ENCODE results near the gene PNLIPRP2. TPM values are rescaled to one million over a fixed set of nuclear protein-coding genes. Genes with fewer than 3 reads are reported as not detected.

The PNLIPRP2 gene
- total RNA-seq, 1 experiment from 2014 or later: not detected

- no peak for DNase-seq
- Histone ChIP-seq H3K4me3 (no peak overlapping the region), H3K4me1 (no peaks in the 10 kb centered on the region), H3K9me3 (replicated peaks) (no peaks in the 10 kb centered on the region), H3K36me3 (no peaks in the 10 kb centered on the region), H3K27ac (no peak overlapping the region), H3K27me3 (no peaks in the 10 kb centered on the region)
Observed at GRCh38 chr10:116629340-116629739, 8.6 kb downstream of the PNLIPRP2 start.

GRCh38 chr10:116630020-116630419, 9.3 kb downstream of the PNLIPRP2 start:
- H3K27me3 ChIP-seq: no peaks in the 10 kb centered on the region
- H3K9me3 ChIP-seq (replicated peaks): no peaks in the 10 kb centered on the region
- H3K4me3 ChIP-seq: no peak overlapping the region
- no peak overlapping the region for H3K27ac ChIP-seq
- no peaks in the 10 kb centered on the region for H3K36me3 ChIP-seq
- DNase-seq: no peak
- no peaks in the 10 kb centered on the region for H3K4me1 ChIP-seq

- H3K4me1 ChIP-seq: no peaks in the 10 kb centered on the region
- DNase-seq: no peak
- H3K36me3 ChIP-seq: no peaks in the 10 kb centered on the region
- H3K27me3 ChIP-seq: no peaks in the 10 kb centered on the region
- no peak overlapping the region for H3K27ac ChIP-seq
- H3K9me3 ChIP-seq (replicated peaks): no peaks in the 10 kb centered on the region
- no peak overlapping the region for H3K4me3 ChIP-seq
Observed at GRCh38 chr10:116631871-116632295, 11.1 kb downstream of the PNLIPRP2 start.

GRCh38 chr10:116632596-116633215, 12.0 kb downstream of the PNLIPRP2 start:
- Histone ChIP-seq H3K4me1 (no peaks in the 10 kb centered on the region), H3K9me3 (replicated peaks) (no peaks in the 10 kb centered on the region), H3K4me3 (no peak overlapping the region), H3K36me3 (no peaks in the 10 kb centered on the region), H3K27ac (no peak overlapping the region), H3K27me3 (no peaks in the 10 kb centered on the region)
- DNase-seq: no peak

GRCh38 chr10:116633216-116633600, 12.5 kb downstream of the PNLIPRP2 start:
- Histone ChIP-seq H3K4me3 (no peak overlapping the region), H3K27ac (no peak overlapping the region), H3K4me1 (no peaks in the 10 kb centered on the region), H3K27me3 (no peaks in the 10 kb centered on the region), H3K36me3 (no peaks in the 10 kb centered on the region), H3K9me3 (replicated peaks) (no peaks in the 10 kb centered on the region)
- no peak for DNase-seq

- H3K4me1 ChIP-seq: no peaks in the 10 kb centered on the region
- no peak overlapping the region for H3K27ac ChIP-seq
- H3K36me3 ChIP-seq: no peaks in the 10 kb centered on the region
- no peaks in the 10 kb centered on the region for H3K27me3 ChIP-seq
- no peak overlapping the region for H3K4me3 ChIP-seq
- no peak for DNase-seq
- H3K9me3 ChIP-seq (replicated peaks): no peaks in the 10 kb centered on the region
Observed at GRCh38 chr10:116634126-116634975, 13.6 kb downstream of the PNLIPRP2 start.

GRCh38 chr10:116636385-116636784, 15.6 kb downstream of the PNLIPRP2 start:
- no peaks in the 10 kb centered on the region for H3K9me3 ChIP-seq (replicated peaks)

GRCh38 chr10:116636976-116637375, 16.2 kb downstream of the PNLIPRP2 start:
- Histone ChIP-seq H3K4me1 (no peaks in the 10 kb centered on the region), H3K4me3 (no peak overlapping the region), H3K36me3 (no peaks in the 10 kb centered on the region), H3K27me3 (no peaks in the 10 kb centered on the region), H3K27ac (no peak overlapping the region), H3K9me3 (replicated peaks) (no peaks in the 10 kb centered on the region)
- no peak for DNase-seq

More at GRCh38 chr10:116636385-116636784, 15.6 kb downstream of the PNLIPRP2 start:
- Histone ChIP-seq H3K27ac (no peak overlapping the region), H3K36me3 (no peaks in the 10 kb centered on the region), H3K4me1 (no peaks in the 10 kb centered on the region), H3K4me3 (no peak overlapping the region), H3K27me3 (no peaks in the 10 kb centered on the region)
- DNase-seq: no peak

- H3K9me3 ChIP-seq (replicated peaks): no peaks in the 10 kb centered on the region
- DNase-seq: no peak
- no peak overlapping the region for H3K4me3 ChIP-seq
- no peaks in the 10 kb centered on the region for H3K4me1 ChIP-seq
- no peak overlapping the region for H3K27ac ChIP-seq
- no peaks in the 10 kb centered on the region for H3K36me3 ChIP-seq
- no peaks in the 10 kb centered on the region for H3K27me3 ChIP-seq
Observed at GRCh38 chr10:116637830-116638229, 17.1 kb downstream of the PNLIPRP2 start.

GRCh38 chr10:116646502-116646901, 25.7 kb downstream of the PNLIPRP2 start:
- Histone ChIP-seq H3K9me3 (replicated peaks) (0 out of 2 replicates have a peak, but pooled peaks cover 3% of the 10 kb centered on the region), H3K36me3 (no peaks in the 10 kb centered on the region), H3K4me1 (no peaks in the 10 kb centered on the region), H3K27me3 (peaks cover 4% of the 10 kb centered on the region; the same call in 1 of the 2 replicates), H3K4me3 (no peak overlapping the region), H3K27ac (no peak overlapping the region)
- no peak for DNase-seq

GRCh38 chr10:116648903-116649302, 28.1 kb downstream of the PNLIPRP2 start:
- 0 out of 2 replicates have a peak, but pooled peaks cover 3% of the 10 kb centered on the region for H3K9me3 ChIP-seq (replicated peaks)
- H3K4me1 ChIP-seq: no peaks in the 10 kb centered on the region
- no peak overlapping the region for H3K4me3 ChIP-seq
- H3K36me3 ChIP-seq: no peaks in the 10 kb centered on the region
- H3K27me3 ChIP-seq: peaks cover 4% of the 10 kb centered on the region; the same call in 1 of the 2 replicates
- H3K27ac ChIP-seq: no peak overlapping the region
- no peak for DNase-seq

GRCh38 chr10:116653885-116654284, 33.1 kb downstream of the PNLIPRP2 start:
- Histone ChIP-seq H3K27ac (no peak overlapping the region), H3K4me1 (no peaks in the 10 kb centered on the region), H3K27me3 (peaks cover 4% of the 10 kb centered on the region), H3K36me3 (no peaks in the 10 kb centered on the region), H3K9me3 (replicated peaks) (0 out of 2 replicates have a peak, but pooled peaks cover 3% of the 10 kb centered on the region), H3K4me3 (no peak overlapping the region)
- DNase-seq: no peak

- no peaks in the 10 kb centered on the region for H3K36me3 ChIP-seq
- H3K27me3 ChIP-seq: peaks cover 4% of the 10 kb centered on the region
- no peak overlapping the region for H3K27ac ChIP-seq
- 0 out of 2 replicates have a peak, but pooled peaks cover 3% of the 10 kb centered on the region for H3K9me3 ChIP-seq (replicated peaks)
- H3K4me3 ChIP-seq: no peak overlapping the region
- peak in 1 of 2 experiments; percentile 22 for DNase-seq
- no peaks in the 10 kb centered on the region for H3K4me1 ChIP-seq
Observed at GRCh38 chr10:116654816-116655215, 34.1 kb downstream of the PNLIPRP2 start.

- Histone ChIP-seq H3K27ac (no peak overlapping the region), H3K9me3 (replicated peaks) (no peaks in the 10 kb centered on the region), H3K36me3 (no peaks in the 10 kb centered on the region), H3K4me3 (no peak overlapping the region), H3K27me3 (peaks cover 4% of the 10 kb centered on the region), H3K4me1 (no peaks in the 10 kb centered on the region)
- DNase-seq: no peak
Observed at GRCh38 chr10:116655568-116655967, 34.8 kb downstream of the PNLIPRP2 start.

- DNase-seq: no peak
- Histone ChIP-seq H3K9me3 (replicated peaks) (no peaks in the 10 kb centered on the region), H3K27me3 (peaks cover 4% of the 10 kb centered on the region), H3K27ac (no peak overlapping the region), H3K4me1 (no peaks in the 10 kb centered on the region), H3K36me3 (no peaks in the 10 kb centered on the region), H3K4me3 (no peak overlapping the region)
Observed at GRCh38 chr10:116656044-116656443, 35.3 kb downstream of the PNLIPRP2 start.

Measured in SJCRH30 (cell line).